GM21423 (cell line): Measurements from ENCODE around the gene GNAT3.

ENCODE experiments used
- ATAC-seq: cut with Tn5 transposase; IDR thresholded peaks from one replicate; pipeline ENCODE4 v1.9.1; 2021; ENCODE audit warnings: mild to moderate bottlenecking, moderate library complexity; ENCODE audit not compliant: unreplicated experiment

GNAT3 gene

DNA sequence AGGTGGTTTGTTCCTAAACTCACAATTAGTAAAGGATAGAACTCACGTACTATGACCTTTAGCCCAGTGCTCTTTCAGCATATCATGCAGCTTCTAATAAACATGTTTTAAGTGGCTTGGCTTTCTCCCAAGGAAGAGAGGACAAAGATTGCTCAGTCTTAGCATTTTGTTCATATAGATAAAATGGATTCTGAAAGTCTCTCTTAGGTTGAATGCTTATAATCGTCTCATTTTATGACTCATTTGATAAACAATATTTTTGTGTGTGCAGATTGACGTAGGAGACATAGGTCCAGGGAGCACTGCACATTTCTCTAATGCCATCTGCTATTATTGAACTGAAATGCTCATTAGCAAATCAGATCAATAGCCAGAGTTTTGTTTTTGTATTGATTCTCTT is 44.8 kb downstream of the GNAT3 start:
- ATAC-seq, result no peak

DNA sequence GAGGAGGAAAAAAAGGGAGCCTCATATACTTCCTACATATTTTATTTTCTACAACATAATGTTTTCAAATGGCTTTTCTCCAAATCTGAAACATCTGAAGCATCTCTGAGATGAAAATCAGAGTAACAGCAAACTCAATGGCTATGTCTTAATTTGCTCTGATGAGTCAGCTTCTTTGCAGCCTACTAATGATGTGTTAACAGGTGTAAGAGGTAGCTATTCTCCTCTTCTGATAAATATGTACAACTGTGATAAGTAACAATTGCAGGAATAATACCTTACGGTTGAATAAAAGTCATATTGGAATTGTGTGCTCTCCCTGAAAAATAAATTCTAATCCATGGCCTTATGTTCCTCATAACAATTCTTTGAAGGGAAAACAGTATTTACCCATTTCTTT is 45.2 kb downstream of the GNAT3 start:
- no peak for ATAC-seq

DNA sequence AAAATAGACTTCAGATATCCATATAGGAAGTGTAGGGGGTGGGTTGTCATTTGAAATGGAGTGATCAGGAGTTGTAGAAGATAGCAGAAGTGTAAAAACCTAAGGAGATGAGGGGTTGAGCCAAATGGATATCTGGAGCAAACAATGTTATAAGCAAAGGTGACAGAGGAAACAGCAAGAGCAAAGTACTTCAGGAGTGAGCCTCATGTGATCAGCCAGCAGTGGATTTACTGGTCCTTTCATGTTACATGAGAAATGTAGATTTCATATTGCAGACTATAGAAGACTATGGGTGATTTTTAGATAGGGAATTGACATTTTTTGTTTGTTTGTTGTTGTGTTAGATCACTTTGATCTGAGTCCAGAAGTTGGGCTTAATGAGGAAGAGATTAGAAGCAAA is 47.7 kb downstream of the GNAT3 start:
- no peak for ATAC-seq

DNA sequence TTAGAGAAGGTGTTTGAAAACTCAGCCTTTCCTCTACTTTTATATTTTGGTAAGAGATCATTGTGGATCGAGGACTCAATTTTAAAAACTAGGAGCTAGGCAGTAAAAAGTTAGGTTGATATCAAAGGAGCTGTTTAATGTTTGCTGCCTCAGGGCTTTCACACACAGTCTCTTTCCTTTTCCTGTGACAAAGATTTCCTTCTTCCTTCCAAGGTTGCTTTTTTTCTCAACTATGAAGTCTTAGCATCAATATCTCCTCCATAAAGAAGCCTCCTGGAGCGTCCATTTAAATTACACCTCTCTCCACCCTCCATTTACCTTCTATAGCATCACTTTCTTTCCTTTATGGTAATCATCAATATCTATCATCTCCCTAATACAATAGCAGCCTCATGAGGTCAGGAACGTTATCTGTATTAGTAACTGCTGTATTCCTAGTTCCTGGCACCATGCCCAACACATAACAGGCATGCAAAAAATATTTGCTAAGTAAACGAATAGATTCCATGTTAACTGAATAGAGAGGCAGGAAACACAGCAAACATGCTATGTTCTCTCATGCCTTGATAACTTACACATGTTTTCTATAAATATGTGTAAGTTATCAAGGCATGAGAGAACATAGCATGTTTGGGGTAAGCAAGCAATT is 48.5 kb downstream of the GNAT3 start:
- no peak for ATAC-seq

DNA sequence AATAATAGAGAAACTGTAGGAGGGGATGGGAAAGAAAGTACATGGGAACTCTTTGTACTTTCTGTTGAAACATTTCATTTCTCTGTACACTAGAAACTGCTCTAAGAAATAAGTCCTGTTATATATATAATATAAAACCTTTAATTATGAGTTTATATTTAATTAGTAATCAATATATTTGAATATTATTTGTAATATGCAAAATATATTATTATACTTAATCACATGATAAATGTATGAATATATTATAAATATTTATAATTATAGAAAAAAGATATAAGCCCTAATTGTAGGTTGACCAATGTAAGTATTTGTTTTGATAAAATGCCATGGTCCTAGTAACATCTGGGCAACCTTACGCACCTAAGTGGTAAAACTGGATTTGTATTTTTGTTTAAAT is 51.0 kb downstream of the GNAT3 start:
- ATAC-seq, result no peak

DNA sequence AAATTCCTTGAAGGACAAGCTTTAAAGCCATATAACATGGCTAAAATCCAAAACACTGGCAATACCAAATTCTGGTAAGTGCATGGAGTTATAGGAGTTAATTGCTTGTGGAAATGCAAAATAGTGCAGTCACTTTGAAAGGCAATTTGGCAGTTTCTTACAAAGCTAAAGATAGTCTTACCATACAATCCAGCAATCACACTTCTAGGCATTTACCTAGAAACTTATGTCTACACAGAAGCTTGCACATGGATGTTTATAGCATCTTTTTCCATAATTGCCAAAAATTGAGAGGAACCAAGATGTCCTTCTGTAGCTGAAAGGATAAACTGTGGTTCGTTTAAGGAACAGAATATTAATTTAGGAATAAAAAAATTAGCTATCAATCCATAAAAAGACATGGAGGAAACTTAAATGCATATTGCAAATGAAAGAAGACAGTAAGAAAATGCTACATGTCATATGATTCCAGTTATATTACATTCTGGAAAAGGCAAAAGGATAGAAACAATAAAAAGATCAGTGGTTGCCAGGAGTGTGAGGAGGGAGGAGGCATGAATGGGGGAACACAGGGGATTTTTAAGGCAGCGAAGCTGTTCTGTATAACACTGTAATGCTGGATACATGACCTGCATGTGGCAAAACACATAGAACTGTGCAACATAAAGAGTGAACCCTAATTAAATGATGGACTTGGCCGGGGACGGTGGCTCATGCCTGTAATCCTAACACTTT is 51.9 kb downstream of the GNAT3 start:
- no peak for ATAC-seq

DNA sequence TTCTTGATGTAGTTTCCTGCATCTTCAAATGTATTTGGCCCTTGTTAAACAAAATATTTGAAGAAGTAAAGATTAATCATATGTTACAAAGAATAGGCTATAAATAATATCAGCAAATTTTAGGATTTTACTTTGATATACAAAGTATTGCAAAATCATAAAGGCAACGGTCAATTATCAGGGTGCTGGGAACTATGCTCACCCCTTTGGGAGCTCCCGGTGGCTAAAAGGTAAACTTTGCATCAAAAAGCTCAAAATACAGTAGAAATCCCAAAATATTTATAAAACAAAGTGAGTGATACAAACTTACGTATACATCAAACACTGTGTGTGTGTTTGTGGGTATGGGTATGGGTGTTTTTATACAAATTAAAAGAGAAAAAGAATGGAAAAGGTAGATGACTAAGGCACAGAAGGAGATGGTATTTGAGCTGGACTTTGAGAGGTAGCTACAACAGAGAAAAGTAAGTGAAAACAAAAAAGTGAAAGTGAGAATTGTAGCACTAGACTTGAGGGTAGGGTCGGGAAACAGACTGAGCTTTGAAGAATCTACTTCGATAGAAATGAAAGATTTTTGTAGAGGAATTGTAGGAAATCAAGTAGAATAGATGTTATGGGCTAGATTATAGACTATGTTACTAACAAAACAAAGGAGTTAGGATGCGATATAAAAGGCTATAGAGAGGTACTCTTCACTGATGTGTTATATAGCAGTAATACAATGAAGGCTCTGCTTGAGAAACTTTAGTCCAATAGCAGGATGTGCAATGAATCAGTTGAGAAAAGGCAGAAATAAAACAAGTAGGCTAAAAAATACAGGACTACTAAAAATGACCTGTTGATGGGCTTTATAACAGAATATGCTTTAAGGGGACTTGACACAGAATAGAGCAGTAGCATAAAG is 52.8 kb downstream of the GNAT3 start:
- no peak for ATAC-seq

DNA sequence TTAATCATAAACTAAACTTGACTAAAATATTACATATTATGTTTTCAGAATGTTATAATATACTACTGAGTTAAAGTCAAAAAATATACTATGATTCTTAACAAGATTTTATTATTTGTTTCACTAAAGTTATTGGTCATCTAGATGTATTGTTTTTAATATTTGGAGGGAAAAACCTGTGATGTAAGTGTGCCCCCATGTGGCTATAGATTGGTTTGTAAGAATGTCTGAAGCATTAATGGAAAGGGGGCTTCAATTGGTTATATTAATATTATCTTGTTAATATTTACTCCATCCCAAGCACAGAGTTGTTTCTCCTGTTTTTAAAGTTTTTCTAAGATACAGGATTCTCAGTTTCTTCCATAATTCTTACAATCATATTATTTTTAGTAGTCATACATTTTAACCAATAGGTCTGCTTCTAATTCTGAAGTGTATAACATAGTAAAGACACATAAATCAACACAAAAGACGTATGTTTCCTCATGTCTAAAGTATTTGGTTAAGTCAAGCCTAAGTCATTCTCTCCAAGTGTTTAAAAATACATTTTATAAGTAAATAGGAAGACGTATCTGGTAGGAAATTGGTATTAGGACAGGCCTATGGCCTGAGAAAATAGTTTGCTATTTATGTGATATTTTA is 58.0 kb downstream of the GNAT3 start:
- ATAC-seq, result no peak

DNA sequence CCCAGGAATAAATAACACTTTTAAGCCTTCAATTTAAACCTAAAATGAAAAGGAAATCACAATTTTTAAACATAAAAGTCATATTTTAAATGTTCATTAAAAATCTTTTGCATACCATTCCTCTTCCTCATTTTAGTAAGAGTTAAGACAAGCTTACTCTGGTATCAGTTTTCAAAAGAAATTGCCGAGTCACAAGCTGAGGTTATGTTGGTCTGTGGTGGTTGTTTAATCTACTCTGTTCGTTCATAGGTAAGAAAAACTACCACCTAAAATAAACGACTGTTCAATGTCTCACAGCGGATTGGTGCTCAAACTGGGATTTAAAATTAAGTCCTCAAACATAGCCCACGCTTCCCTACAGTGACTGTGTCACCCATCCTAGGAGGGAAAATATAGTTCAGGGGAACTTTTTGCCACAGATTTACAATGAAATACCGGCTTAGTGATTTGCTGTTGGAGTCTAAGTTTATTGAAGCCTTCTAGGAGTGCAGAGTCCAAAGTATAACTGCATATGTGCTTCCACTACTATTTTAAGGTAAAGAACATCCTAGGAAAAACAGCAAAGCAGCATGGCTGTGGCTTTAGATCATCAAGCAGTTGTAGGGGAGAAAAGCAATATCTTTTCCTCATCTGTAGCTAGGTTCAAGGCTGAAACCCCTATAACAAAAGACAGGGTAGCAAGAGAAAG is 61.1 kb downstream of the GNAT3 start:
- ATAC-seq, result no peak

DNA sequence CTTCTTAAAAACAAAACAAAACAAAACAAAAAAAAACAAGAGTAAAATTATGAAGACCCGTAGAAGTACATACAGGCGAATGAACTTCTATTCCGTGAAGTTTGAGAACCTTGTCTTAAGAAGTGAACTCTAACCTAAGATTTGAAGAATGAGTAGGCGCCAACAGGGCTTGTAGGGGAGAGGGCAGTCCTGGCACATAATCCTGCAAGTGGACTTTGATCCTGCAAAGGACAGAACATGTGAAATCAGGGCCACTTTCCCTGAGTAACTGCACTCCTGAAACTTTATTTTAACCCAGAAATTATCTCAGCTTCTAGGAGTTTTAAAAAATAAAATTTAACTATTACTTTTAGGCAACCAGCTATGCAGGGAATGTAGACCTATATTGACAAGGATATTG is 62.0 kb downstream of the GNAT3 start:
- no peak for ATAC-seq

DNA sequence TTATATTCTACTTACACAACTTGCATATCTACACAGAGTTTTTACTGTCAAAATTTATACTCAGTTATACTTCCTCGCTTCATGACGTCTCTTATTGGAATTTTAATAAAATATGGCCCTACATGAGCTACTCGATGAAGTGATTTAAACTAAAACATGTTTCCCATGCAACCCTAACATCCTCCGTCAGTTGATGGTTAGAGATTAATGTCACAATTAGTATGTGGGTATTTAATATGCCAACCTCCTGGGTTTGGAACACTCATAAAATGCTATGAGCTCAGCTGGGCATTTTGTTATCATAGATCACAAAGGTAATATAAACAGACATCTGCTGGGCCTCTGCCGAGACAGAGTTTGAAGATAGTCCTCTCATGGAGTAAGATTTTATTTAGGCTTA is 66.5 kb downstream of the GNAT3 start:
- ATAC-seq, result no peak

DNA sequence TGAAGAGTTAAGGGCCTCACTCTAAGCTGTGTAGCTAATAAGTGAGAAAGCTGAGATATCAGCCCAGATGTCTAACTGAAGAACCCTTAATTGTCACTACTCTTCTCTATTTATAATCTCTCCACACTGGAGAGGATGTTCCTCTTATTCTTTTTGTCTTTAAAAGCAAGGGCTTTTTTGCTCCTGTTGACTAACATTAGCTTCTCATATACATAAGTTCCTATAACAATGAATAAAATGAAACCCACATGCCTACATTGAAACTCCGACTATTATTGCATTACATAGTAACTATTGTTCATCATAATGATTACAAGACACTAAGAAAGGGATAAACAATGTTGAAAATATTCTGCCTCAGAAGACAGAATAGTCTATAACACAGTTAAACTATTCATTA is 67.1 kb downstream of the GNAT3 start:
- ATAC-seq, result no peak

DNA sequence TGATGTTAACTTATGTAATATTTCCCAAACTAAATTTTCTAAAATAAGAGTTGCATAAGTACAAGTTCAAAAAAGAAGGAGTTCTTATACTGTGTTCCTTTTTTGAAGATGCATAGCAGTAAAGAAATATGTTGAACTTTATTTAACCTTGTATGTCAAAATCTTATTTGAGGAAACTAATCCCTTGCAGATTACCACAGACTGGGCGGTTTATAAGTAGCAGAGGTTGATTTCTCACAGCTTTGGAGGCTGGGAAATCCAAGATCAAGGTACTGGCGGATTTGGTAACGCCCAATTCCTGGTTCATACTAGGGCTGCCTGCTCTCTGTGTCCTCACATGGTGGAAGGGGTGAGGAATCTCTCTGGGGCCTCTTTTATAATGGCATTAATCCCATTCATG is 68.5 kb downstream of the GNAT3 start:
- ATAC-seq, result no peak

DNA sequence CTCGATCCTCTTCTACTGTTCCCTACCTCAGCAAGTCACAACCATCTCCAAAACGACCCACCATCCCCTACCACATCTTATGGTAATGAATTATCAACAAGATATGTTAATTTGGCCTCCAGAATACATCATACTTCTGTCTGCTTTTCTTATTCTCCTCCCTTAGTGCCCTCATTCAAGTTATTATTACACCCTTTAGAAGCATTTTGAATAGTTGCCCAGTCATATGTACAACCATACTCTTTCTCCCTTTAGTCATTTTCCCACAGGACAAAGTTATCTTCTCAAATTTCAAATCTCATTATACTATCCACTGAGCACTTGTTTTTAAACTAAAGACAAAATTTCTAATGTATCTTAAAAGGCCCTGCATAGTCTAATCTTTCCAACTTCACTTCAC is 71.0 kb downstream of the GNAT3 start:
- no peak for ATAC-seq

DNA sequence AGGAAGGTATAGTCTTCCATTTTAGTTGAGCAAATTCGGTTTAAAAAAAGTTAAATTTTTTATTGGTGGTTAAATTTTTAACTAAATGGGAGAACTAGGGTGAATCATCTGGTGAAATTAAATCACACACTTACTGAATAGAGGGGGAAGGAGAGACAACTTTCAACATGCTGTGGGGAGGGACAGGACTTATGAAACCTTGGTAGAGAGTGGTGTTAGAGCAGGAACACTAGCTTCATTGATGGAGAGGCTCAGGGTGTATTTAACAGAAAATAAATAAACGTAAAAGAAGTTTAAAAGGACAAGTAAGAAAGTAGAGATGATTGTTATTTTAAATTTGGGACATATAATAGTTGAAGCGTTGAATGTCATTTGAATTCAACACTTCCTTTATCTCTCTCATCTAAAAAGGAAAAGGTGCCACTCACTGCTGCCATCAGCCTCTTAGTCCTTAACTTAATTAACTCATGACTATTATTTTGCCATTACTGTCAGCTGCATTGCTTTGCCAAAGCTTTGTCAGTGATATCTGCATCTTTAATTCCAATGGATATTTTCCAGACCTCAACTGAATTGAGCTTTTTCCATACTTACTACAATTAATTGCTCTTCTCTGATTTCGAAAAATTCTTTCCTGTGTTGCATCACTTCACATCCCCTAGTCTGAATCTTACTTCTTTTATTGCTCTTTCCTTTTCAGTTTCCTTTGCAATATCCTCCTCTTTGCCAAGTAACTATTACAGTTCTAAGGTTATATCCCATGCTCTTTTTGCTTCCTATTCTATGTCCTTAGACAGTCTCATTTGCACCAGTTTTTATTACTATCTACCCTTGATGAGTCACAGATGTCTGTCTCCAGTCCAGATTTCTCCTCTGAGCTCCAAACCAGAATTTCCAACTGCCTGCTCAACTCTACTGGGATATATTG is 71.7 kb downstream of the GNAT3 start:
- no peak for ATAC-seq

DNA sequence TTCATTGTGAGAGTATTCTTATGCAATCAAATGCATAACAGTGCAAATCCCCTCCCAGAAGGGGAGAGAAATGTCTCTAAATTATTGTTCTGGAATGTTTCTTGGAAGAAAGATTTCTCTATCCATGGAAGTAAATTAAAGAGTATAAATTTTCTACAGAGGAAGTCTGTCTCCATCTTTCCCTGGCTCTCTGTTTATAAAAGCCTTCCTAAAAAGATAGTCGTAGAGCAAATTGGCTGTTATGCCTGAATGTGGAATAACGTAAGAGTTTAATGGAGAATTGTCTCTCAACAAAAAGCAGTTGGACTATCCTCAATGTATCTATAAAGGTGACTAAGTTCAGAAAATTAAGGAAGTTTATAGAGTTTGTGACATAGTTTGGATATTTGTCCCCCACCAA is 76.3 kb downstream of the GNAT3 start:
- no peak for ATAC-seq

DNA sequence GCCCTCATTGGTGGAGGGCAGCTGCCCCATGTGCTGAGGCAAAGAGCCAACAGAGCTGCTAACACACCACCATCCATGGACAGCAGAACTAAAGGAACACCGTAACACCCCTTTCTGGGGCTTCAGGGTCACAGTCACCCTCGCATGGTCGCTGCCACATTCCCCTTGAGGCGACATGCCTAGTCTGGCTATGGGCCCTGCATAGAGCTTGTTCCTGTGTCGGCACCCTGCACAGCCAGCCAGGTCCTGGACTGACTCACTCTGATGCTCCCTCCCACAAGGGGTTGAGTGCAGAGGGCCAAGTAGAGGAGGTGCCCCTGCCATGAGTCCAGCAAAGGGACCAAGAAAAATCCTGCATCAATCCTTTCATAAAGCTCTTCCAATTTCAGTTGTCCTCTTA is 77.8 kb downstream of the GNAT3 start:
- ATAC-seq, result no peak

DNA sequence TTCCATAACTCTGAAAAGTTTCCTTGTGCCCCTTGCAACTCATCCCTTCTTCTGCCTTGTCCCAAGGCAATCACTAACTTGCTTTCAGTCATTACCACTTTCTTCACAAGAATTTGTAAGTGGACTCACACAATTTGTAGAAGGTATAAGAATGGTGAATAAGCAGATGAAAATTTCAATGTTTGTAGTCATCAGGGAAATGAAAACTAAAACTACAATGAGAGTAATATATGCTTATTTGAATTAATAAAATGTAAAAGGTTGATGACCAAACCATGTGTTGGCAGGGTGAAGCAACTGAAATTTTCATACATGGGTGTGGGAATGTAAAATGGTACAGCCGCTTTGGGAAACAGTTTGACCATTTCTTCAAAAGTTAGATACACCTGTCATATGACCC is 79.7 kb downstream of the GNAT3 start:
- ATAC-seq, result no peak

DNA sequence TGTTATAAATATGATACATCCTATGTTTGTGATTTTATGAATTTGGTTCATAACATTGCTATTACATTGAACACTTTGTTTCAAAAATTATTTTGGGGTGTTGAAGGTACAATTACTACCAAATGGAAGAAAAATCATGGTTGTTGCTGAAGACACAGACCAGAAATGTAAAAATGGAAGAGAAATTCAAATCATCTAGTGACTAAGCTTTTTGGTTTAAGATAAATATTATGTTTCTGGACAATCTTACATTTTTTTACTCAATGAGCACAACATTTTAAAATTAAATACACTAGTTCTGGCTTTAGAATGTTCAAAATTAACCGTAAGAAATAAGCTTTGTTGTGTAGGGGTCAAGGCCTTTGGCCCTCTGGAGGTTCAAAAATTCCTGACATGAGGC is 82.7 kb downstream of the GNAT3 start:
- no peak for ATAC-seq
